ENCODE data around the gene HSPB7.

The HSPB7 gene

DNA sequence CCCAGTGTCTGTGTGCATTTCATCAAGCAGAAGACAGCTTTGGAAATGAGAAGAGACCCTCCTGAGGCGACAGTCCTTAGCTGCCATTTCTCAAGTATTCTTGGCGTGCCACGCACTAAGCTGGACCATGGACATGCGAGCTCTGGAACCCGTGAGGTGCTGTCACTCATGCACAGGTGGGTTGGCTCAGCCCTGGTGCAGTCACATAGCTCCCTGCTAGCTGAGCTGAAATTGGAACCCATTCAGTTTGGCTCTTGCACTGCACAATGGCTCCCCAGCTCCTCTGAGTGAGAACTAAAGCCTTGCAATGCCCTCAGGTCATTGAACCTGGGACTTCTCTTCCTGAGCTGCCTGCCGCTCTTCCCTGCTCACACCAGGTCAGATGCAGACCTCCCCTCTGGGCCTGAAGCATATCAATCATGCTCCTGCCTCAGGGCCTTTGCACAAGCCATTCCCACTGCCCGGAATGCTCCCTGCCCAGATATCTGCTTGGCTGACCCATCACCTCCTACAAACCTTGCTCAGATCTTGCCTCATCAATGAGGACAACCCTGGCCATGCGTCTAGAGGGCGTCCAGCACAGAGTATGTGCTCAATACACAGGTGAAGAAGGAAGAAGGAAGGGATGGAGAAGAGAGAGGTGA lies 20.1 kb downstream of the HSPB7 start:
- H3K4me3 ChIP-seq (ENCODE audit: low read depth, low read length) = no peak overlapping the region
- no peaks in the 10 kb centered on the region for H3K27me3 ChIP-seq
- no peak for DNase-seq
- H3K9me3 ChIP-seq = no peaks in the 10 kb centered on the region
- no peaks in the 10 kb centered on the region for H3K36me3 ChIP-seq
- TF ChIP-seq, protein P1, sequence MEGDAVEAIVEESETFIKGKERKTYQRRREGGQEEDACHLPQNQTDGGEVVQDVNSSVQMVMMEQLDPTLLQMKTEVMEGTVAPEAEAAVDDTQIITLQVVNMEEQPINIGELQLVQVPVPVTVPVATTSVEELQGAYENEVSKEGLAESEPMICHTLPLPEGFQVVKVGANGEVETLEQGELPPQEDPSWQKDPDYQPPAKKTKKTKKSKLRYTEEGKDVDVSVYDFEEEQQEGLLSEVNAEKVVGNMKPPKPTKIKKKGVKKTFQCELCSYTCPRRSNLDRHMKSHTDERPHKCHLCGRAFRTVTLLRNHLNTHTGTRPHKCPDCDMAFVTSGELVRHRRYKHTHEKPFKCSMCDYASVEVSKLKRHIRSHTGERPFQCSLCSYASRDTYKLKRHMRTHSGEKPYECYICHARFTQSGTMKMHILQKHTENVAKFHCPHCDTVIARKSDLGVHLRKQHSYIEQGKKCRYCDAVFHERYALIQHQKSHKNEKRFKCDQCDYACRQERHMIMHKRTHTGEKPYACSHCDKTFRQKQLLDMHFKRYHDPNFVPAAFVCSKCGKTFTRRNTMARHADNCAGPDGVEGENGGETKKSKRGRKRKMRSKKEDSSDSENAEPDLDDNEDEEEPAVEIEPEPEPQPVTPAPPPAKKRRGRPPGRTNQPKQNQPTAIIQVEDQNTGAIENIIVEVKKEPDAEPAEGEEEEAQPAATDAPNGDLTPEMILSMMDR (IDR thresholded peaks at IDR 0.05; ENCODE audit: low read depth, low read length) = no peak
- H3K4me1 ChIP-seq = no peaks in the 10 kb centered on the region

DNA sequence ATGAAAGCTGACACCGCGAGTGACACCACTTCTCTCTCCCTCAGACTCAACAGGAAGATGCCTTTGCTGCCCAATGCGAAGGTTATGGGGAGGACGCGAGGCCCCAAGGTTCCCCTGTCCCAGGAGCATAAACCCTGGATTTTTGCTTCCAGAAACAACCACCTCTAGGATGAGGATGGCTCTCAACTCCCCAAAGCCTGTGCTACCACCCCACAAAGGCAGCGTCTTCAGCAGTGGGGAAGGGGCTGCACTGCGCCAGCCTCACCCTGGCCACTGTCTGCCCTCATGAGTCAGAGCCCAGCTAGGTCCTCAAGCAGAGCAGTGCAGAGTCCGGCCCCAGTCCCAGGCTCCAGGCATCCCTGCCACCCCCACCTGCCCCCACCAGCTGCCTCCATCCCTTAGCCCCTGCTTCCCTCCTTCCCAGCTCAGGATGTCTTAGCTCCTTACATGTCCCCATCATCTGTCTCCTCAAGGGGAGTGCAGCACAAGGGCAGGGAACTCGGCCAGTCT lies 20.7 kb downstream of the HSPB7 start:
- DNase-seq = no peak
- TF ChIP-seq, protein P1 (IDR thresholded peaks at IDR 0.05; ENCODE audit: low read depth, low read length) = no peak

DNA sequence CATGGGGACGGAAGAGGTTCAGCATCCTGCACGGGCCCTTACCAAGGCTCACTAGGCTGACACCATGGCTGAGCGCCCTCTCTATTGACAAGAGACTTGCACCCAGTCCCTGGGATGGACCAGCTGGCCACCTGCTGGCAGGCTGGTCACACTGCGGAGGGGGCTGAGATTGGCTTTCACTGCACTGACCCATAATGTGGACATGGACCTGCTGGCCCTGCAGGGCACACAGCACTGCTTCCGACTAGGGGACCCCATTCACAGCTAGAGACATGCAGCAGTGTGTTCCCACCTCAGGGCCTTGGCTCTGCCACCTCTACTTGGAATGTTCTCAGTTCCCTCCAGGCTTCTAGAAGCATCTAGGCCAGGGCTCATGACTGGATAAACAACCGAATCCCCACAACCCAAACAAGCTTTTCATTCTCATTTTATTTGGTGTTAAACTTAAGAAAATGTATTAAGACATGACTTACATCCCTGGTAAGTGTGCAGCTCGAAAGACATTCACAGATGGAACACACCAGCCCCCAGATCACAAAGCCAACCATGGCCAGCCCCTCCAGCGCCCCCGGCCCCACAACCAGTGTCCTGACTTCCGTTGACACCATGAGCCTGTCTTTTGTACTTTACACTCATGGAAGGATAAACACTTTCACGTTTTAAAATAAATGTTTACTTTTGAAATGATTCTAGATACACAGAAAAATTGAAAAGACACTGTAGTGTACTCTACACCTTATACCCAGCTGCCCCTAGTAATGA lies 23.1 kb downstream of the HSPB7 start:
- TF ChIP-seq, protein P1 (IDR thresholded peaks at IDR 0.05; ENCODE audit: low read depth, low read length) = peak; percentile 70
- Histone ChIP-seq H3K9me3 (no peaks in the 10 kb centered on the region), H3K27me3 (no peaks in the 10 kb centered on the region), H3K4me3 (ENCODE audit: low read depth, low read length) (no peak overlapping the region), H3K36me3 (no peaks in the 10 kb centered on the region), H3K4me1 (no peaks in the 10 kb centered on the region)
- DNase-seq = peak; percentile 59

More for the DNA sequence above, 20.7 kb downstream of the HSPB7 start:
- H3K36me3 ChIP-seq = no peaks in the 10 kb centered on the region
- no peaks in the 10 kb centered on the region for H3K27me3 ChIP-seq
- H3K4me3 ChIP-seq (ENCODE audit: low read depth, low read length) = no peak overlapping the region
- H3K9me3 ChIP-seq = no peaks in the 10 kb centered on the region
- no peaks in the 10 kb centered on the region for H3K4me1 ChIP-seq

DNA sequence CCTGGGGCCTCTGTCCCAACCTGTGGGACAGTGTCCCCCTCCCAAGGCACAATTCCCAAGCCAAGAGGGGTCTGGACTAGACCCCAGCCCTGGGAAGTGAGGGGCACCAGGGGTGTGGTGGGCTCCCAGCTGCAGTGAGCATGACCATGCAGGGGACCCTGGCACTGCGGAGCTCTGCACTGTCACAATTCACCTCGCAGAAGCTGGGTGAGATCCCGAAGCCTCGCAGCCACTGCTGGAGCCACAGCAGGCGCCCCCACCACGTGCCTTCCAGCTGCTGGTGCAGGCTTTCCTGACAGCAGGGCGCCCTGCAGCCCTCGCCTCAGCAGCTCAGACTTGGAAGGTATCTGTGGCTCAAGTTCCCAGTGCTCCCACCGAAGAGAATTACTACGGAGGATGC lies 23.8 kb downstream of the HSPB7 start:
- Histone ChIP-seq H3K36me3 (no peaks in the 10 kb centered on the region), H3K27me3 (no peaks in the 10 kb centered on the region), H3K4me1 (no peaks in the 10 kb centered on the region), H3K4me3 (ENCODE audit: low read depth, low read length) (no peak overlapping the region), H3K9me3 (no peaks in the 10 kb centered on the region)
- no peak for DNase-seq
- TF ChIP-seq, protein P1 (IDR thresholded peaks at IDR 0.05; ENCODE audit: low read depth, low read length) = no peak

DNA sequence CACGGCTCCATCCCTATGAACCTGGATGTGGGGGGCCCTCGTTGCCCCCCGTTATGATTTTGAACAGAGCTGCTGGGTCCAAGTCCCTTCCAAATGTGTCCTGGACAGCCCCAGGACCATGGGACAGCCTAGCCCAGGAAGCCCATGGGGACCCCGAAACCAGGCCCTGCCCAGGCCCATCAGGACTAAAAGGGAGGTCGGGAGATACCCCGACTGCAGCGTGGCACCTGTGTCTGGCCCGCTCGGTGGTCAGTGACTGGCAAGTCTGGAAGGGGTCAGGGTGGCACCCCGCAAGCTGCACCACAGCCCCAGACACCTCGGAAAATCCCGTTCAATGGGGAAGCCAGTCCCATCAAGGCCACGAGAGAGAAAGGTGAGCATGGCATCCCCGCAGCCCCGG lies 24.2 kb downstream of the HSPB7 start:
- Histone ChIP-seq H3K27me3 (no peaks in the 10 kb centered on the region), H3K9me3 (no peaks in the 10 kb centered on the region), H3K36me3 (no peaks in the 10 kb centered on the region), H3K4me1 (no peaks in the 10 kb centered on the region), H3K4me3 (ENCODE audit: low read depth, low read length) (no peak overlapping the region)
- TF ChIP-seq, protein P1 (IDR thresholded peaks at IDR 0.05; ENCODE audit: low read depth, low read length) = no peak
- no peak for DNase-seq

Data from BE2C (cell line).